ENCODE measurements around the gene ADAMTS17. TPM values are rescaled to one million over a fixed set of nuclear protein-coding genes. Genes with fewer than 3 reads are reported as not detected.

The ADAMTS17 gene
- total RNA-seq, 1 donor from 2014 or later = 1.5 TPM

DNA sequence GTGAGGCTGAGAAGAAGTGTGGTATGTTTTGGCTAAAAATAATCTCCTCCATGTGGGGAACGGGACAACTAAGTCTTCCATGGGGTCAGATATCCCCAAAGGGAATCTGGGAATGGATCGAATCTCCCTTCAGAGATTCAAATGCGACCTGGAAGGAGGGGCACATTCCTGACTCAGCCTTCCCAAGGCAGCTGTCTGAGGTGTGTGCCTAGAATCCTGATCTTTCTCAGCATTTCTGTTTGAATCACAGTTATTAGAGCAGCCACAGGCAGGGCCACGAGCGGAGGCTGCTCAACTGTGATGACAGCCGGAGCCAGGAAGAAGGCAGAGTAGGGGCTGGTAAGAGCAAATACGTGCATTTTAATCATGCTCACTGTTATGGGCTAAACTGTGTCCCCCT is 135.1 kb downstream of the ADAMTS17 start:
- H3K4me1 ChIP-seq = no peaks in the 10 kb centered on the region
- DNase-seq (ENCODE audit: low spot score) = no peak
- H3K27me3 ChIP-seq = no peaks in the 10 kb centered on the region
- H3K4me3 ChIP-seq = no peak overlapping the region
- Mint-ChIP-seq H3K4me3 (no peak overlapping the region), H3K9me3 (peaks cover 2% of the 10 kb centered on the region), H3K27ac (peak overlapping the region; percentile 44), H3K4me1 (peaks cover 17% of the 10 kb centered on the region), H3K27me3 (ENCODE audit: insufficient read depth, low read depth) (peaks cover 2% of the 10 kb centered on the region), H3K36me3 (no peaks in the 10 kb centered on the region)
- no peak overlapping the region for H3K4me2 ChIP-seq
- no peaks in the 10 kb centered on the region for H4K20me1 ChIP-seq (ENCODE audit: low read depth)
- H3K9ac ChIP-seq = no peak overlapping the region
- no peak overlapping the region for H3K27ac ChIP-seq
- no peaks in the 10 kb centered on the region for H3K9me3 ChIP-seq (ENCODE audit: low read depth)
- H3K79me2 ChIP-seq (ENCODE audit: low read depth) = no peaks in the 10 kb centered on the region
- peak overlapping the region; percentile 9 for H2AFZ ChIP-seq (replicated peaks)
- no peaks in the 10 kb centered on the region for H3K36me3 ChIP-seq
- no peaks in the 10 kb centered on the region for H3F3A ChIP-seq (ENCODE audit: low read depth)
- TF ChIP-seq, protein P1, sequence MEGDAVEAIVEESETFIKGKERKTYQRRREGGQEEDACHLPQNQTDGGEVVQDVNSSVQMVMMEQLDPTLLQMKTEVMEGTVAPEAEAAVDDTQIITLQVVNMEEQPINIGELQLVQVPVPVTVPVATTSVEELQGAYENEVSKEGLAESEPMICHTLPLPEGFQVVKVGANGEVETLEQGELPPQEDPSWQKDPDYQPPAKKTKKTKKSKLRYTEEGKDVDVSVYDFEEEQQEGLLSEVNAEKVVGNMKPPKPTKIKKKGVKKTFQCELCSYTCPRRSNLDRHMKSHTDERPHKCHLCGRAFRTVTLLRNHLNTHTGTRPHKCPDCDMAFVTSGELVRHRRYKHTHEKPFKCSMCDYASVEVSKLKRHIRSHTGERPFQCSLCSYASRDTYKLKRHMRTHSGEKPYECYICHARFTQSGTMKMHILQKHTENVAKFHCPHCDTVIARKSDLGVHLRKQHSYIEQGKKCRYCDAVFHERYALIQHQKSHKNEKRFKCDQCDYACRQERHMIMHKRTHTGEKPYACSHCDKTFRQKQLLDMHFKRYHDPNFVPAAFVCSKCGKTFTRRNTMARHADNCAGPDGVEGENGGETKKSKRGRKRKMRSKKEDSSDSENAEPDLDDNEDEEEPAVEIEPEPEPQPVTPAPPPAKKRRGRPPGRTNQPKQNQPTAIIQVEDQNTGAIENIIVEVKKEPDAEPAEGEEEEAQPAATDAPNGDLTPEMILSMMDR (IDR thresholded peaks at IDR 0.05) = no peak
- TF ChIP-seq EZH2phosphoT487 (IDR thresholded peaks at IDR 0.05) = no peak
- no peak for TF ChIP-seq EZH2 (IDR thresholded peaks at IDR 0.05)

DNA sequence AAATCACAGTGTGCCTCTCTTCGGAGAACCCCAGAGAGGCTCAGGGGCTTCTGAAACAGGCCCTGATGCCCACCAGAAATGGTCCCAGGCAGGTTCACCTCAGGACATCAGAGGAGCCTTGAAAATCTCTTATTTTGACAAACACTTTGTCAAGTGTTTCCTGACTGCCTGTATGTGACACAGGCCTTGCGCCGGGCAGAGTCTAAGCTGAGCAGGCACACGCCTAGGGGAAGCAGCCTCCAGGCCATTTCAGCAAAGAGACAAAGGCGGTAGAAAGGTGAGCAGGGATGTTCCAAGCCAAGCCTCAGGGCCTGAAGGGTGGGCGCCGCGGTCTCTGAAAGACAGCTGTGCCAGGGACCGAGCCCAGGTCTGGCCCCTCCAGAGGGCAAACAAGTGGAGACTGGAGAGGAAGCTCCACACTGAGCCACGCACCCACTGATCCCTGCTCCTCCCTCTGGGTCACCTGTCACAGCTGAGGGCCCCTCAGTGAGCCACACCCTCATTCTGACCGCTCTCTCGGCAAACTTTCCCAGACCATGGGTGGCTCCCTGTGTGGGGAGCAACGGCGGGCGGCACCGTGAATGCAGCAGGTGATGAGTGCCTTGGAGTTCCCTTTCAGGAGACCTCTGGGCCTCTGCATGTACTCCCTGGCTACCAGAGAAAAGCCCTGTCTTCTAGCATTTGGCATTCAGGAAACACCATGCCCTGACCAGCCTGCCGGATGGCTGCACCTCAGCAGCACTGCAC is 136.1 kb downstream of the ADAMTS17 start:
- H3K36me3 ChIP-seq = no peaks in the 10 kb centered on the region
- peaks cover 2% of the 10 kb centered on the region for H3K9me3 Mint-ChIP-seq
- H3K27ac ChIP-seq = no peak overlapping the region
- H3K79me2 ChIP-seq (ENCODE audit: low read depth) = no peaks in the 10 kb centered on the region
- no peaks in the 10 kb centered on the region for H3K27me3 ChIP-seq
- no peak overlapping the region for H3K4me3 ChIP-seq
- no peaks in the 10 kb centered on the region for H3K36me3 Mint-ChIP-seq
- H3K9ac ChIP-seq = no peak overlapping the region
- no peak overlapping the region for H2AFZ ChIP-seq (replicated peaks)
- peaks cover 21% of the 10 kb centered on the region for H3K4me1 Mint-ChIP-seq
- H4K20me1 ChIP-seq (ENCODE audit: low read depth) = no peaks in the 10 kb centered on the region
- no peaks in the 10 kb centered on the region for H3K4me1 ChIP-seq
- no peak overlapping the region for H3K4me2 ChIP-seq
- TF ChIP-seq EZH2phosphoT487 (IDR thresholded peaks at IDR 0.05) (no peak), EZH2 (IDR thresholded peaks at IDR 0.05) (no peak)
- TF ChIP-seq, protein P1 (IDR thresholded peaks at IDR 0.05) = no peak
- DNase-seq (ENCODE audit: low spot score) = no peak
- no peaks in the 10 kb centered on the region for H3F3A ChIP-seq (ENCODE audit: low read depth)
- no peaks in the 10 kb centered on the region for H3K9me3 ChIP-seq (ENCODE audit: low read depth)
- peaks cover 1% of the 10 kb centered on the region for H3K27me3 Mint-ChIP-seq (ENCODE audit: insufficient read depth, low read depth)
- no peak overlapping the region for H3K4me3 Mint-ChIP-seq
- no peak overlapping the region for H3K27ac Mint-ChIP-seq

DNA sequence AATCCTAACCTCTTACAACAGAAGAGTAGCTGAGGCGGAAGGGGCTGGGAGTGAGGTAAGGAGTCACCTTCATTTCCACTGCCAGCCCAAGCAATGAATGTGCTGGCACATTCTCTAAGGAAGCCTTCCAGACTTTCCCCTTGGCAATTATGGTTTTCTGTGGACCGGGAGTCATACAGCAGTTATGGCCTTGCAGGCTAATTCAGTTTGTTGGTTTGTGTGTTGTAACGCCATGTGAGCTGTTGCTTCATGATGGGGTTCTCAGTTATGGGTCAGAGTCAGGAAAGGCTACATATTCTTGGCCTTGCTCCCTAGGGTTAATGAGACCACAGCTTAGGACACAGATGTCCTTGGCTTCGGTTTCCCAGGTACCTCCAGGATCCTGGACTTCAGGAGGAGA is 137.0 kb downstream of the ADAMTS17 start:
- Histone ChIP-seq H4K20me1 (ENCODE audit: low read depth) (no peaks in the 10 kb centered on the region), H3K27ac (no peak overlapping the region), H3K4me1 (no peaks in the 10 kb centered on the region), H3K36me3 (no peaks in the 10 kb centered on the region), H3K4me3 (no peak overlapping the region), H3K9me3 (ENCODE audit: low read depth) (no peaks in the 10 kb centered on the region), H3K4me2 (no peak overlapping the region), H3F3A (ENCODE audit: low read depth) (no peaks in the 10 kb centered on the region), H3K9ac (no peak overlapping the region), H3K79me2 (ENCODE audit: low read depth) (no peaks in the 10 kb centered on the region), H2AFZ (replicated peaks) (no peak overlapping the region), H3K27me3 (no peaks in the 10 kb centered on the region)
- peaks cover 21% of the 10 kb centered on the region for H3K4me1 Mint-ChIP-seq
- no peak for TF ChIP-seq EZH2 (IDR thresholded peaks at IDR 0.05)
- TF ChIP-seq EZH2phosphoT487 (IDR thresholded peaks at IDR 0.05) = no peak
- TF ChIP-seq, protein P1 (IDR thresholded peaks at IDR 0.05) = no peak
- DNase-seq (ENCODE audit: low spot score) = no peak
- H3K36me3 Mint-ChIP-seq = no peaks in the 10 kb centered on the region
- H3K9me3 Mint-ChIP-seq = peaks cover 2% of the 10 kb centered on the region
- no peak overlapping the region for H3K4me3 Mint-ChIP-seq
- H3K27me3 Mint-ChIP-seq (ENCODE audit: insufficient read depth, low read depth) = peaks cover 3% of the 10 kb centered on the region
- H3K27ac Mint-ChIP-seq = no peak overlapping the region

Data from neural progenitor cell (in vitro differentiated cells).